Neural progenitor cell (in vitro differentiated cells): ENCODE data around the gene CDH13. TPM values are rescaled to one million over a fixed set of nuclear protein-coding genes. Genes with fewer than 3 reads are reported as not detected.

Experiments used
- DNase-seq: peaks from one replicate; pipeline ENCODE4 v3.0.0-alpha.2; 2016; ENCODE audit warnings: low spot score
- H2AFZ ChIP-seq: fragments of 200-600 bp; sonication (generic); replicated peaks from 2 replicates; pipeline ENCODE4 v1.6.1; 2016; ENCODE audit warnings: antibody characterized with exemption
- H3F3A ChIP-seq: fragments of 200-600 bp; sonication (generic); 2 replicates; pipeline ENCODE4 v1.6.1; 2016; ENCODE audit warnings: antibody characterized with exemption, low read depth
- H3K27ac ChIP-seq: fragments of 200-600 bp; sonication (generic); 2 replicates; pipeline ENCODE4 v1.5.1; 2016; ENCODE audit warnings: mild to moderate bottlenecking
- H3K27me3 ChIP-seq: fragments of 200-600 bp; sonication (generic); 2 replicates; pipeline ENCODE4 v1.6.1; 2016; ENCODE audit warnings: mild to moderate bottlenecking, moderate library complexity
- H3K36me3 ChIP-seq: fragments of 200-600 bp; sonication (generic); 2 replicates; pipeline ENCODE4 v1.5.1; 2016
- H3K4me1 ChIP-seq: fragments of 200-600 bp; sonication (generic); 2 replicates; pipeline ENCODE4 v1.6.1; 2016; ENCODE audit warnings: mixed run types
- H3K4me2 ChIP-seq: fragments of 200-600 bp; sonication (generic); 2 replicates; pipeline ENCODE4 v1.6.1; 2016
- H3K4me3 ChIP-seq: fragments of 200-600 bp; sonication (generic); 2 replicates; pipeline ENCODE4 v1.5.1; 2016
- H3K79me2 ChIP-seq: fragments of 200-600 bp; sonication (generic); 2 replicates; pipeline ENCODE4 v1.6.1; 2016; ENCODE audit warnings: low read depth
- H3K9ac ChIP-seq: fragments of 200-600 bp; sonication (generic); 2 replicates; pipeline ENCODE4 v1.6.1; 2016
- H3K9me3 ChIP-seq: fragments of 200-600 bp; sonication (generic); 2 replicates; pipeline ENCODE4 v1.5.1; 2016; ENCODE audit warnings: low read depth
- H4K20me1 ChIP-seq: fragments of 200-600 bp; sonication (generic); 2 replicates; pipeline ENCODE4 v1.6.1; 2016; ENCODE audit warnings: low read depth
- H3K27ac Mint-ChIP-seq: 3 replicates; pipeline ENCODE4 v1.8.0; 2021; ENCODE audit warnings: mixed read lengths
- H3K27me3 Mint-ChIP-seq: 2 replicates; pipeline ENCODE4 v1.8.0; 2022; ENCODE audit warnings: low read depth, mild to moderate bottlenecking, inconsistent platforms, moderate library complexity, mixed read lengths; ENCODE audit not compliant: insufficient read depth
- H3K36me3 Mint-ChIP-seq: 3 replicates; pipeline ENCODE4 v1.8.0; 2021; ENCODE audit warnings: mixed read lengths
- H3K4me1 Mint-ChIP-seq: 3 replicates; pipeline ENCODE4 v1.8.0; 2021; ENCODE audit warnings: mixed read lengths
- H3K4me3 Mint-ChIP-seq: 3 replicates; pipeline ENCODE4 v1.8.0; 2021; ENCODE audit warnings: mild to moderate bottlenecking, moderate library complexity, mixed read lengths
- H3K9me3 Mint-ChIP-seq: 3 replicates; pipeline ENCODE4 v1.8.0; 2020; ENCODE audit warnings: mixed read lengths
- EZH2 ChIP-seq: fragments of 200-600 bp; sonication (generic); IDR thresholded peaks from 2 replicates; pipeline ENCODE4 v1.6.1; 2017; ENCODE audit warnings: antibody characterized with exemption, mild to moderate bottlenecking, moderate library complexity
- EZH2phosphoT487 ChIP-seq: fragments of 200-600 bp; sonication (generic); IDR thresholded peaks from 2 replicates; pipeline ENCODE4 v1.6.1; 2017; ENCODE audit warnings: antibody characterized with exemption
- total RNA-seq: library from RNA; depleted of rRNA; stranded (reverse); fragments of >200 nt; gene quantifications from 2 replicates; pipeline ENCODE4 v1.2.3, GENCODE V29; 2015; ENCODE audit warnings: low replicate concordance
- TF ChIP-seq, protein P1 (sequence below): fragments of 200-600 bp; sonication (generic); IDR thresholded peaks from 2 replicates; pipeline ENCODE4 v1.5.1; 2017; ENCODE audit warnings: antibody characterized with exemption, mild to moderate bottlenecking

The CDH13 gene
- total RNA-seq, 1 donor from 2014 or later, result 3.0 TPM

DNA sequence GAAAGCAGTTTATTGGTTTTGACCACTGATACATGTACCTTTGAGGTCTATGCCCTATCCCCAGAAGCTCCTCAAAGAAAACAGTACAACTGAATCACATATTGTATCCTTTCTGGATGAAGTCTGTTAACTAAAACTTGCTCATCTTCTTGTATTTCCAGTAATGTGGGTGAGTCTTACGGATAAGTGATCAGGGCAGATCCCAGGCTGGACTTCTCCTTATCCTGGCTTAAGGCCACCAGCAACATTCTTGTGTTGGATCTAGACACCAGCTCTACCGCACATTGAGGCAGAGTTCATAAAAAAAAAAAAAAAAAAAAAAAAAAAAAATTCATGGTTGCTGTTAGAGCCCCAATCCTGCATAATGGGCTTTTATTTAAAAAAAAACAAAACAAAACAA, 644.4 kb downstream of the CDH13 start:
- no peaks in the 10 kb centered on the region for H3K9me3 ChIP-seq
- peaks cover 5% of the 10 kb centered on the region for H3K4me1 ChIP-seq
- no peak overlapping the region for H3K9ac ChIP-seq
- H3K4me3 ChIP-seq, result no peak overlapping the region
- H3K79me2 ChIP-seq, result no peaks in the 10 kb centered on the region
- H3K27me3 ChIP-seq, result no peaks in the 10 kb centered on the region
- no peaks in the 10 kb centered on the region for H3F3A ChIP-seq
- no peaks in the 10 kb centered on the region for H3K36me3 ChIP-seq
- H3K4me1 Mint-ChIP-seq, result peaks cover 10% of the 10 kb centered on the region
- H3K27me3 Mint-ChIP-seq, result no peaks in the 10 kb centered on the region
- no peak overlapping the region for H2AFZ ChIP-seq
- no peak overlapping the region for H3K27ac ChIP-seq
- TF ChIP-seq, protein P1, sequence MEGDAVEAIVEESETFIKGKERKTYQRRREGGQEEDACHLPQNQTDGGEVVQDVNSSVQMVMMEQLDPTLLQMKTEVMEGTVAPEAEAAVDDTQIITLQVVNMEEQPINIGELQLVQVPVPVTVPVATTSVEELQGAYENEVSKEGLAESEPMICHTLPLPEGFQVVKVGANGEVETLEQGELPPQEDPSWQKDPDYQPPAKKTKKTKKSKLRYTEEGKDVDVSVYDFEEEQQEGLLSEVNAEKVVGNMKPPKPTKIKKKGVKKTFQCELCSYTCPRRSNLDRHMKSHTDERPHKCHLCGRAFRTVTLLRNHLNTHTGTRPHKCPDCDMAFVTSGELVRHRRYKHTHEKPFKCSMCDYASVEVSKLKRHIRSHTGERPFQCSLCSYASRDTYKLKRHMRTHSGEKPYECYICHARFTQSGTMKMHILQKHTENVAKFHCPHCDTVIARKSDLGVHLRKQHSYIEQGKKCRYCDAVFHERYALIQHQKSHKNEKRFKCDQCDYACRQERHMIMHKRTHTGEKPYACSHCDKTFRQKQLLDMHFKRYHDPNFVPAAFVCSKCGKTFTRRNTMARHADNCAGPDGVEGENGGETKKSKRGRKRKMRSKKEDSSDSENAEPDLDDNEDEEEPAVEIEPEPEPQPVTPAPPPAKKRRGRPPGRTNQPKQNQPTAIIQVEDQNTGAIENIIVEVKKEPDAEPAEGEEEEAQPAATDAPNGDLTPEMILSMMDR, result no peak
- no peak for TF ChIP-seq EZH2
- no peak for TF ChIP-seq EZH2phosphoT487
- DNase-seq, result no peak
- no peaks in the 10 kb centered on the region for H4K20me1 ChIP-seq
- no peaks in the 10 kb centered on the region for H3K9me3 Mint-ChIP-seq
- no peak overlapping the region for H3K4me2 ChIP-seq
- no peak overlapping the region for H3K27ac Mint-ChIP-seq
- H3K4me3 Mint-ChIP-seq, result no peak overlapping the region
- no peaks in the 10 kb centered on the region for H3K36me3 Mint-ChIP-seq

DNA sequence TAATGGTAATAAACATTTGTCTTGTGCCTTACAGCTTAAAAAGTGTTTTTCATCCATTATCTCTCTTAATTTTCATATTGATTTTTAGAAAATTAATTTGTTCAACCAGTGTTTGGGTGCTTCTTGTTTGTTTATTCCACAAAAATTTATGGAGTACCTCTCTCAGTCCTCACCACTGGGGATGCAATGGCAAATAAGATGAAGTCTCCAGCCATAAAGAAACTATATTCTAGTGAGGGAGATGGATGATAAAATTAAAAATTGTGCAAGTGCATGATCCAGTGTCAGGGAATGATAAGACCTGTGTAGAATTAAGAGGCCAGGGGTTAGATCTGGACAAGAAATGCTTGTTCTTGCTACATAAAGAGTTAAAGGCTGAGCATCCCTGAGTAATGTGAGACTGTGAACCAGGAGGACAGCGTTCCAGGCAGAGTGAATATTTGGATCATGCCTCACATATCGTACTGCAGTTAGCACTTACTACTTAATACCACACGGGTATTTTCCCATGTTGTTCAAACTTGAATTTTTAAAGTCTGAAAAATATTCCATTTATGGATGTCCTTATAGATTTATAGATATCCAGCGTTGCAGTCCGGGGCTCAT, 645.3 kb downstream of the CDH13 start:
- Histone ChIP-seq H3K9ac (no peak overlapping the region), H3F3A (no peaks in the 10 kb centered on the region), H3K9me3 (no peaks in the 10 kb centered on the region), H3K79me2 (no peaks in the 10 kb centered on the region), H3K4me3 (no peak overlapping the region), H3K27me3 (no peaks in the 10 kb centered on the region), H3K4me2 (no peak overlapping the region), H3K4me1 (peaks cover 3% of the 10 kb centered on the region), H4K20me1 (no peaks in the 10 kb centered on the region), H2AFZ (no peak overlapping the region), H3K36me3 (no peaks in the 10 kb centered on the region), H3K27ac (no peak overlapping the region)
- no peaks in the 10 kb centered on the region for H3K36me3 Mint-ChIP-seq
- TF ChIP-seq, protein P1, result no peak
- TF ChIP-seq EZH2phosphoT487 (no peak), EZH2 (no peak)
- no peak for DNase-seq
- no peaks in the 10 kb centered on the region for H3K27me3 Mint-ChIP-seq
- peaks cover 10% of the 10 kb centered on the region for H3K4me1 Mint-ChIP-seq
- no peaks in the 10 kb centered on the region for H3K9me3 Mint-ChIP-seq
- H3K27ac Mint-ChIP-seq, result no peak overlapping the region
- no peak overlapping the region for H3K4me3 Mint-ChIP-seq

DNA sequence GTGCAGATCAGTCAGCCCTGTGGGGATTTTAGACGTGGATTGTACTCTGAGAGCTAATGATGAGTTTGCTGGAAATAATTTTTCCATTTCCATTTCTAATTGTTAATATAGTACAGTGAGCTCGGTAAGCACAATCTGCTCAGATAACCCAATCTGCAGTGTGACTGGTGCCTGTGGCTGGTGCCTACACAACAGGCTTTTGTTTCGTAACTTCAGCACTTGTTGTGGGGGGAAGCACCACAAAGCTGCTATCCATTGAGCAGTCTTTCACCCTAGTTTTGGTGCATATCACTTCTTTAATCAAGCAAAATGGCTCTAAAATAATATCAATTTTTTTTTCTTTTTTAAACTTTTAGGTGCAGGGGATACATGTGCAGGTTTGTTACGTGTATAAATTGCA, 646.1 kb downstream of the CDH13 start:
- H3K27me3 Mint-ChIP-seq, result no peaks in the 10 kb centered on the region
- no peaks in the 10 kb centered on the region for H3F3A ChIP-seq
- H3K9ac ChIP-seq, result no peak overlapping the region
- no peaks in the 10 kb centered on the region for H3K36me3 Mint-ChIP-seq
- no peaks in the 10 kb centered on the region for H3K9me3 Mint-ChIP-seq
- no peaks in the 10 kb centered on the region for H3K4me1 ChIP-seq
- no peak overlapping the region for H3K4me3 Mint-ChIP-seq
- no peaks in the 10 kb centered on the region for H3K79me2 ChIP-seq
- H3K27me3 ChIP-seq, result no peaks in the 10 kb centered on the region
- H2AFZ ChIP-seq, result no peak overlapping the region
- H3K27ac ChIP-seq, result no peak overlapping the region
- no peak overlapping the region for H3K4me2 ChIP-seq
- no peak for DNase-seq
- H4K20me1 ChIP-seq, result no peaks in the 10 kb centered on the region
- H3K9me3 ChIP-seq, result no peaks in the 10 kb centered on the region
- no peak overlapping the region for H3K27ac Mint-ChIP-seq
- H3K36me3 ChIP-seq, result no peaks in the 10 kb centered on the region
- TF ChIP-seq EZH2 (no peak), EZH2phosphoT487 (no peak)
- TF ChIP-seq, protein P1, result no peak
- H3K4me3 ChIP-seq, result no peak overlapping the region
- H3K4me1 Mint-ChIP-seq, result peaks cover 6% of the 10 kb centered on the region
